K562 (cell line): ENCODE results near the gene EPHA1. TPM values are rescaled to one million over a fixed set of nuclear protein-coding genes. Genes with fewer than 3 reads are reported as not detected.

Experiments used
- ARHGAP35 ChIP-seq: fragments of 450-650 bp; IDR thresholded peaks from 2 replicates; pipeline ENCODE4 v1.6.1; 2018; ENCODE audit not compliant: partially characterized antibody
- ARID2 ChIP-seq: fragments of 450-650 bp; IDR thresholded peaks from 2 replicates; pipeline ENCODE4 v1.6.1; 2017; ENCODE audit warnings: antibody characterized with exemption, mild to moderate bottlenecking
- BDP1 ChIP-seq: IDR thresholded peaks from 3 replicates; pipeline ENCODE4 v1.6.1; 2011; ENCODE audit not compliant: insufficient read length, insufficient read depth
- CREB3 ChIP-seq: fragments of 450-650 bp; conservative IDR thresholded peaks from 2 replicates; pipeline ENCODE4 v1.6.1; 2016; ENCODE audit warnings: missing genetic modification characterization, low read depth, mild to moderate bottlenecking, missing compliant biosample characterization, moderate library complexity
- DEAF1 ChIP-seq: fragments of 450-650 bp; formaldehyde crosslinking; IDR thresholded peaks from 2 replicates; pipeline ENCODE4 v1.4.0; 2020; ENCODE audit warnings: mild to moderate bottlenecking, moderate library complexity
- E2F6 ChIP-seq, 2 experiments: IDR thresholded peaks; 2 replicates each; pipeline ENCODE4 v1.6.1; 2011; ENCODE audit warnings: borderline replicate concordance in 1 of 2, control low read depth in 1 of 2, low read depth in 1 of 2, low read length in 1 of 2, mild to moderate bottlenecking in 1 of 2, mixed read lengths in 1 of 2, moderate library complexity in 1 of 2; ENCODE audit not compliant: insufficient read depth in 1 of 2, insufficient read length in 1 of 2, poor library complexity in 1 of 2, severe bottlenecking in 1 of 2; ENCODE audit errors: extremely low read depth in 1 of 2
- GATAD2A ChIP-seq: fragments of 450-650 bp; IDR thresholded peaks from 2 replicates; pipeline ENCODE4 v1.6.1; 2017
- GTF2B ChIP-seq: IDR thresholded peaks from 2 replicates; pipeline ENCODE4 v1.6.1; 2011; ENCODE audit not compliant: insufficient read length; ENCODE audit errors: extremely low read depth
- ID3 ChIP-seq, 2 experiments: fragments of 250-450 bp in 1 of 2; fragments of 450-650 bp in 1 of 2; sonication (Bioruptor Pico) in 1 of 2; IDR thresholded peaks; 2 replicates each; pipeline versions ENCODE4 v1.6.1 to v1.8.0; 2016 to 2021; ENCODE audit warnings: mild to moderate bottlenecking in 2 of 2, moderate library complexity in 2 of 2, missing compliant biosample characterization in 1 of 2, missing genetic modification characterization in 1 of 2
- KDM2B ChIP-seq: fragments of 250-450 bp; sonication (Bioruptor Pico); IDR thresholded peaks from 2 replicates; pipeline ENCODE4 v1.8.0; 2021; ENCODE audit warnings: mild to moderate bottlenecking, moderate library complexity
- NEUROD1 ChIP-seq: fragments of 150-350 bp; IDR thresholded peaks from 2 replicates; pipeline ENCODE4 v1.6.1; 2014; ENCODE audit warnings: borderline replicate concordance, low read length, low read depth; ENCODE audit not compliant: partially characterized antibody
- NONO ChIP-seq, 2 experiments: fragments of 200-400 bp in 1 of 2; fragments of 450-650 bp in 1 of 2; formaldehyde crosslinking in 1 of 2; IDR thresholded peaks; 2 replicates each; pipeline ENCODE4 v1.6.1; 2017; ENCODE audit warnings: low read depth in 2 of 2, mild to moderate bottlenecking in 2 of 2, moderate library complexity in 2 of 2, low read length in 1 of 2
- RNF219 ChIP-seq: fragments of 250-450 bp; sonication (Bioruptor Pico); IDR thresholded peaks from 2 replicates; pipeline ENCODE4 v1.5.0; 2022; ENCODE audit warnings: mild to moderate bottlenecking
- TEAD1 ChIP-seq, 2 experiments: fragments of 450-650 bp in 1 of 2; sonication (generic) in 1 of 2; formaldehyde crosslinking; IDR thresholded peaks; 2 replicates each; pipeline versions ENCODE4 v1.4.0 to v1.8.0; 2020 to 2022; ENCODE audit warnings: mild to moderate bottlenecking in 2 of 2, missing genetic modification reagents in 1 of 2
- VEZF1 ChIP-seq: fragments of 200-800 bp; sonication (Bioruptor generic); IDR thresholded peaks from 2 replicates; pipeline ENCODE4 v1.6.1; 2017; ENCODE audit warnings: missing genetic modification characterization, missing compliant biosample characterization
- ZC3H8 ChIP-seq: fragments of 450-650 bp; IDR thresholded peaks from 2 replicates; pipeline ENCODE4 v1.6.1; 2017
- ZNF384 ChIP-seq: IDR thresholded peaks from 2 replicates; pipeline ENCODE4 v1.6.1; 2012; ENCODE audit warnings: low read depth, low read length, improper control_type of control experiment
- ZNF444 ChIP-seq: fragments of 250-450 bp; sonication (Bioruptor Pico); IDR thresholded peaks from 2 replicates; pipeline ENCODE4 v1.4.0; 2020; ENCODE audit warnings: mild to moderate bottlenecking, moderate library complexity
- ZNF780A ChIP-seq: fragments of 250-450 bp; sonication (Bioruptor Pico); IDR thresholded peaks from 2 replicates; pipeline ENCODE4 v1.5.0; 2021; ENCODE audit warnings: mild to moderate bottlenecking
- polyA plus RNA-seq, 8 experiments: library from polyadenylated mRNA; depleted of rRNA in 4 of 8; stranded (reverse) in 5 of 8; unstranded in 3 of 8; fragments of >200 nt; fragmentation: Nextera tagmentation in 2 of 8; fragmentation: Illumina TruSeq in 1 of 8; extraction: Ambion mirVana in 2 of 8; extraction: Trizol in 1 of 8; gene quantifications; 2 replicates each; pipeline versions ENCODE4 v1.2.1 to v1.2.3, GENCODE V29; 2011 to 2014; ENCODE audit warnings: inconsistent platforms in 1 of 8, missing spikeins in 1 of 8
- total RNA-seq, 7 experiments: library from RNA; depleted of rRNA in 6 of 7; stranded (reverse); fragments of >200 nt in 6 of 7; fragmentation: Illumina TruSeq in 2 of 7; extraction: Trizol in 2 of 7; gene quantifications; 2 replicates each; pipeline versions ENCODE4 v1.2.1 to v1.2.3, GENCODE V29; 2011 to 2021; ENCODE audit warnings: low replicate concordance in 1 of 7

Gene EPHA1
- total and polyA plus RNA-seq, 9 of the 15 experiments (the other 6 are each of a cell fraction or from before 2014, with no cell fraction given), result 0.22 to 0.57 (median 0.32) TPM; not detected in 6

- peak in 1 of 2 experiments; percentile 45 for TF ChIP-seq E2F6 (IDR thresholded peaks at IDR 0.05; ENCODE audit: borderline replicate concordance in 1 of 2, extremely low read depth in 1 of 2, insufficient read depth in 1 of 2, insufficient read length in 1 of 2, low read depth in 1 of 2, low read length in 1 of 2, poor library complexity in 1 of 2, severe bottlenecking in 1 of 2)
- TF ChIP-seq CREB3 (tag), result no peak
- no peak for TF ChIP-seq GTF2B
- peak; percentile 39 for TF ChIP-seq NEUROD1
- TF ChIP-seq TEAD1 (CRISPR knock-in tag; IDR thresholded peaks at IDR 0.05), result peak in 1 of 2 experiments; percentile 66; a peak in 1 of 4 replicates
- no peak for TF ChIP-seq VEZF1
- TF ChIP-seq ZNF780A (CRISPR knock-in tag), result no peak
- TF ChIP-seq ARHGAP35, result no peak
- peak; percentile 92 for TF ChIP-seq KDM2B
- TF ChIP-seq ZNF384, result peak; percentile 91
- no peak for TF ChIP-seq ZC3H8
- TF ChIP-seq NONO (IDR thresholded peaks at IDR 0.05; ENCODE audit: low read depth in 2 of 2, low read length in 1 of 2), result no peak; a peak in 1 of 4 replicates
- TF ChIP-seq ARID2, result no peak
- TF ChIP-seq RNF219 (CRISPR knock-in tag), result no peak
- no peak for TF ChIP-seq ZNF444 (CRISPR knock-in tag)
- TF ChIP-seq GATAD2A, result no peak; the same call in 1 of the 2 replicates
- TF ChIP-seq BDP1, result no peak
- no peak for TF ChIP-seq ID3 (CRISPR knock-in tag; IDR thresholded peaks at IDR 0.05)
- TF ChIP-seq ID3 (tag; IDR thresholded peaks at IDR 0.05), result no peak
- TF ChIP-seq DEAF1 (CRISPR knock-in tag), result no peak
These were observed 28.4 kb downstream of the EPHA1 start (continued) for GRCh38 chr7:143380260-143380645.
